ENCODE results near the gene LENEP.

Gene LENEP

DNA sequence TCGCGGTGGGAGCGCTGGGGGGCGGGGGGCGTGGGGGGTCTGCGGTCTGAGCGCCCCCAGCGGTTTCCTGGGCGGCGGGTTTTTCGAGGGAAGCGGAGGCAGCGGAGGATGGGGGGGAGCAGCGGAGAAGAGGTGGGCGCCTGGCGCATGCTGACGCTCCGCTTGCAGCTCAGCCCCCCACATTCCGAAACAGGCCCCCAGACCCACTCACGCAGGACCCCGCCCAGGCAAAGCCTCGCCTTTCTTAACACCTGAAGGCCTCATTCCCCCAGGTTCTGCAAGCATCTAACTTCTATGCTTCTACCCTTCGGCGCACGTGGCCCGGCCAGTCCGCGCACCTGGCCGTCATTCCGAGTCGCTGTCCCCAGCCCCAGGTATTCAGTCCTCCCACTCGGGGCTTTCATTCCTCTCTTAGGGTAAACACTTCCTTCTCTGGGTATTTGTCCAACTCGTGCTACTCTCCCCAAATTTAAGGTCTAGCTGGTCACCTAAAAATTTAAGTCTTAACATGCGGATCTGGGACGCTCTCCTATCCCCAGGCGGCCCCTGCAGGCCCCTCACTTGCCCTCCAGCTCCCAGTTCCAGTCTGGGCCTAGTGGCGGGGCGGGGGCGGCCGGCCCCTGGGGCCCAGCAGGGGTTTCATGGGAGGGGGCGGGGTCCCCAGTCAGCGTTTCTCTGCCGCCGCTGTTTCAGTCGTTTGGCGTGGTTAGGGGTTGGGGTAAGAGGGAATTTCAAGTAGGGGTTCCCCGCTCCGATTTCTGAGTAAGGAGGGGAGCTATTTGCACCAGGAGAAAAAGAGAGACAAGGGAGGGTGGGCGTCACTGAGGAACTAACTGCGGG, 6.4 kb downstream of the LENEP start:
- DNase-seq, result peak; percentile 61

DNA sequence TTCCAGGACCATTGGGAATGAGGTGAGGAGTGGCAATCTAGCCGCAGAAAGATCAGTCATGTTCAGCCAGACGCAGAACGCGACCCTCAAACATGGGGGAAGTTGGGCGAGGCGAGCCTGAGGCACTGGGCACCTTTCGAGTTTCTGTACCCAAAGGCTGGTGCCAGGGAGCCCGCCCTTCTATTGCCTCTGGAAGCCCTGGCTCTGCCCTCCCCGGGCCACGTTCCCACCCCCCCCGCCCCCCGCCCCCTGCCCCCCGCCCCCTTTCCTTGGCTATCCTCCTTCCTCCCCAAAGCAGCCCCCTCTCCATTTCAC, 7.0 kb downstream of the LENEP start:
- DNase-seq, result no peak

GRCh38 chr1:155000726-155001424, 7.5 kb downstream of the LENEP start:
- peak; percentile 75 for DNase-seq

- DNase-seq, result no peak
Observed at GRCh38 chr1:155001425-155001674, 8.0 kb downstream of the LENEP start.

DNA sequence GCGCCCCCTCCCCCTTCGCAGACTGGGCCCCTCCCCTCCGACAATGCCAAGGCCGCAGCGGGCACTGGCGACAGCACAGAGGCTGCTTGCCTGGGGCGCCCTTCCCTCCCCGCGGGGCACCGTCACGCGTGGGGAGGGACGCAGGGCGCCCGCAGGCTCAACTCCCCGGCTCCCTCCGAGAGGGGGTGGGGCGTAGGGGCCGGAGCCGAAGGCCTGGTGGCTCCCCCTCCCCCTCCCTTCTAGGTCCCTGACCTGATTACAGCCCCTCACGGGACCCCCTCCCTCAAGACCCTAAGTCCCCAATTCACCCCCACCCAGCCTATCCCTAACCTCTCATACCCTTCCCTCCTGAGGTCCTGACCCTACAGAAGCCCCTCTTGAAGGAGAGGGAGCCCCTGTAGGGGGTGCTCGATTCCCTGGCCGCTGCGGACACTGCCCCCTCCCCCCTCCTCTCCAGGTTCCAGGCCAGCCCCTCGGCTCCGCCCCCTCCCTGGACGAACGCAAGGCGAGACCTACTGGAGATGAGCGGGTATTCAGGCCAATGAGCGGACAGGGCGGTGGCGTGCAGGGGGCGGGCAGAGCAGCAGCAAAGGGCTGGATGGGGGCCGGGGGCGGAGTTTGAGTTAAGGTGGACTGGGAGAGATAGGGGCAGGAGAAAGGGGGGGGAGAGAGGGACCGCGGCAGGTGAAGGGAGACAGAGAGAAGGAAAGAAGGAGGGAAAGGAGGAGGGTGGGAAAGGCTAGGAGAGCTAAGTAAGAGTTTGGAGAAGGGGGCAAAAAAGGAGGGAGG, 8.5 kb downstream of the LENEP start:
- peak; percentile 96 for DNase-seq

GRCh38 chr1:155002464-155003226, 9.3 kb downstream of the LENEP start, which contains the start of gene ZBTB7B:
Gene ZBTB7B, plus strand, starts transcription at chr1:155002802. Its CDS starts 11,859 bp downstream, at chr1:155014661.
- DNase-seq, result no peak

DNA sequence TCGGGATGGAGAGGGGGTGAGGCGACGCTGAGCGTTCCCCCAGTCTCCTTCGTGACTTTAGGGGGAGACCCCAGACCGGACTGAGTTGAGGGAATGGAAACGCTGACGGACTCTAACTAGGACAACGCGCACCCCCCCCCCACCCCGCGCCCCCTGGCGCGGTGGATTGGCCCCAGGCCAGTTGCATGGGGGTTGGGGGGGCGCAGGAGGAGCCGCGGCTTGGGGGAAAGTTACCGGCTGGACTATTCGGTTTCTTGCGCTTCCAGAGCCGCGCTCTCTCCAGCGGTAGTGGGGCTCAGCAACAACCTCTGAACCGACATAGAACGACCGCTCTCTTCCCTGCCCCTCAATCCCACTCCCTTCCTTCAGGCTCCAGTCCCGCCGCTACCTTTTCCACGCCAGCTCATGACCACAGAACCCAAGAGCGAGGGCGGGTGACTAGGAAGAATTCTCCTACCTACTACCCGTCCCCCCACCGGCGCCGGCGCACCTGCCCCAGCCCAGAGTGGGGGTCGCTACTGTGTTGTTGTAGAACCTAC, 9.9 kb downstream of the LENEP start:
- DNase-seq, result no peak

- no peak for DNase-seq
Observed at GRCh38 chr1:155003766-155004351, 10.5 kb downstream of the LENEP start.

- no peak for DNase-seq
Observed at GRCh38 chr1:155004352-155005075, 11.1 kb downstream of the LENEP start.

DNA sequence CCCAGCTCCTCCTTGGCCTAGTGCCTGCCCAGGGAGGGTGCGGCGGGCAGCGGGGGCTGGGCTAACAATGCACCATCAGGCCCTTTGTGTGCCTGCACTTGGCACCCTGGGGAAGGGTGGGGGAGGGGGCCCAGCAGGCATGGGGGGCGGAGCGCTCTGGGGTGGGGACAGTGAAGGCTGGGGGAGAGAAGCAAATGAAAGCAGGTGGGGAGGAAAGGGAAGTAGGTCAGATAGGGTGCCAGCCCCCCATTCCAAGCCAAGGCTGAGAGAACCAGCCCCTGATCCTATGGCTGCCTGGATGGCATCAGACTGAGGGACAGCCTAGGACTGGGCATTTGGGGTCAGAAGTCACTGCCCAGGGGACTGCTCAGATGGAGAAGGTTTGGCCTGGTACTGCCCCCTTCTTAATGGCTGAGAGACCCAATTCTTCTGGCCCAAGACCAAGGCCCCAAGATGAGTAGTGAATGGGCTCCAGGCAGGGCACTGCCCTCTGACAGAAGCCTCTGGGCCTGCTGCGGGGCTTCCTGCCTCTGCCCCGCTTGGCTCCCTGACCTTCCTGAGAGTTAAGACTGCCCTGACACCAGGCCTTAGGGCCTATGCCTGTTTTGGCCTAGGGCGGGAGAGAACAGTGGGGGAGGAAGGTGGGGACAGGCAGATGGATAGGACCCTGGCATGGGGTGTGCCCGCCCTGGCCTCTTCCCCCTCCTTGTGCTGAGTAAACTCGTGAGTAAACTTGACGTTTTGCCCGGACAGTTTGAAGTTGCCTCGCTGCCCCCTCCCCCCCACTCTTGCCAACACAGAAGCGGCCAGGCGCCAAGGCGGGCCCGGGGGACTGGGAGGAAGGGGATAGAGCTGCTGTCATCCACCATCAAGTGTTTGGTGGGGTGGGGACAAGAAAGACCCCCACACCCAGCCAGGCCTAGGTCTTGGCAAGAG, 12.0 kb downstream of the LENEP start:
- DNase-seq, result no peak

DNA sequence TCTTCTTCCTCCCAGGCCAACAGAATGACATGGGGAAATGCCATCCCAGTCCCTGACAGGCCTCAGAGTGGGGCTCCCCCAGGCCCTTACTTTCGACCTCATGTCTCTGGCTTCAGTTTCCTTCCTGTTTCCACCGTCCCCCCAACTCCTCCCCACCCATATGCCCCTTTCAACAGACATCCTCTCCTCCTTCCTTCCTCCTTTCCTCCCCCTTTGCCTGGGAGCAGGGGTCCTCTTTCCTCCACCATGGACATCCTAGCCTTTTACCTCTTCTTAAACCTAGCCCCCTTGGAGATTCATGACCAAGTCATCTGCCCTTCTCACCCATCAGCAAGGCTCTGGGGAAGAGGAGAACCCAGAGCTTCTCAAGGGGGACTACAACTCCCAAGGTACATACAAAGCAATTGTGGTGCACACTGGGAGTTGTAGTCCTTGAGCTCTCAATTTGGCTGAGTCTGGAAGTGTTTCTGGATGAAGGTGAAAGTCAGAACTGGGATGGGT, 13.3 kb downstream of the LENEP start:
- no peak for DNase-seq

DNA sequence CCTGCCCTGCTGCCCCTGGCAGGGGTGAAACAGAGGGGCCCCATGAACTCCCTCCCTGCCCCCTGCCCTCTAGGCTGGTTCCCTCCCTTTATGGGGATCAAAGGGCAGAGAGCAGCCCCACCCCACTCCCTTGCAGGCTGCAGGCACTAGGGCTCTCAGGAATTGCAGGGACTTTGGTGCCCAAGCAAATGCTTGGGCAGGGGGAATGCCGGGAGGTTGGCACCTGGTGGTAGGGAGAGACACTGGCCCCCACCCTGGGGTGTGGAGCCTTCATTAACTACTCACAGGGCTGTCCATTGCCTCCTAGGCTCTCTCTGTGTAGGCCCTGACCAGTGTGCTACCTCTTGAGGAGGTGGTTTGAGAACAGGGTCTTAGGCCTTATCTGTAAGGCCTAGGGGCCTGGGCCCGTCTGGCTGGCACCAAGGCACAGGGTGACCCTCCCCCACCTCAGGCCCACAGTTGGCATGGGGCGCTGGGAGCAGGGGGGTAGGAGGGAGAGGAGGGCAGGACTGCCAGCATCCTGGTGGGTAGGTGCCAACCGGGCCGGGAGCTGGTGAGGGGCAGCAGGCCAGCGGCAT, 14.0 kb downstream of the LENEP start:
- DNase-seq, result no peak

DNA sequence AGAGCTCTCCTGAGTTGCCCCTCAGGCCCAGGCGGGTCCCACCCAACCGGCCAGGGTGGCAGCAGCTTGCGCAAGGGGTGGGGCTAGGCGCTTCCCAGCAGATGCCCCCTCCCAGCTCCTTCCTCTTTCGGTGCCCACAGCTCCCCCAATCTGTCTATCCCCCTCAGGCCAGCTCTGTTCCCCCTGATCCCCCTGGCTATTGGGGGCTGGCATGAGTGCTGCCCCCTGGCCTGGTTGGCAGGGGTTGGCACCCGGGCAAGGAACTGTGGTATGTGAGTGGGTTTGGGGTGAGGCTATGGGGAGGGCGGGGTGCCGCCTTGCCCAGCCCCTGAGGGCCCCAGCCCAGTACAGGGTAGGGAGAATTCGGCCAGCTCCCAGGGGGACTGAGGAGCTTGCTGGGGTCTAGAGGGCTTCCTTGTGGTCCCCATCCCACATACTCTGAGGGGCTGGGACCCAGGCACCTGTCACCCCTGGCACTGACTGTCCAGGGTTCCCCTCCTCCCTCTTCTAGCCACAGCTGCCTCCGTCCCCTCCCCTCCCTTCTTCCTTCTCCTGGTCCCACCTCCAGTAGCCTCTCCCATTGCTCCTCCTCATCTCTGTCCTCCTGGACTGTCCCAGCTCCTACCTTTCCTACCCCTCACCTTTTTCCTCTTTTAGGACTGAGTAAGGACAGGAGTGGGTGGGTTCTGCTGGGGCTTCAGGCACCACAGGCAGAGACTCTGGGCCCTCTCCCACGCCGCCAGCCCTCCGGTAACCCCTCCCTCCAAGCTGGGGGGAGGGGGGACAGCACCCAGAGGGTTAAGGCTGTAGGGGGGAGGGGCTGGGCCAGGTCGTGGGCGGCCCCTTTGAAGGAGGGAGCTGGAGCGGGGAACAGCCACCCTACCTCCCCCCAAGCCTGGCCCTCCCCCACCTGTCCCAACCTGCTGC, 14.9 kb downstream of the LENEP start:
- no peak for DNase-seq

DNA sequence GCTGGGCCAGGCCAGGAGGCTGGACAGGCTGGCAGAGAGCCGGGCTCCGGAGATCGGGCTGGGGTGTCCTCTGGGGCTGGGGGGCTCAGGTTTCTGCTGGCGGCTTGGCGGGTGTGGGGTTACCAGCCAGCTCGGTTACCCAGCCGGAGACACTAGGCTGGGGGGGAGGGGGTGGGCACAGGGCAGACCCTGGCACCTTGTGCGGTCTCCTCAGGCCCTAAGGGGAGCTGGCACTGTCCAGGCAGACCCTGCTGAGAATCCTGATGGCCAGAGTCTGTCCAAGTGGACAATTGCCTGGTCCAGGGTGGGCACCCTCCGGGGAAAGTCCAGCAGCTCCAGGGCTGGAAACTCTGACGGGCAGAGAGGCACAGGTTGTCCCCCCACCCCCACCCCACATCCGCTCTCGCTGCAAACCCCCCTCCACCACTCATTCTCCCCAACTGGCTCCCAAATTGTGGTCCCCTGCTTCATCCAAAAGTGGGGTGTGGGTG, 15.9 kb downstream of the LENEP start:
- DNase-seq, result no peak

DNA sequence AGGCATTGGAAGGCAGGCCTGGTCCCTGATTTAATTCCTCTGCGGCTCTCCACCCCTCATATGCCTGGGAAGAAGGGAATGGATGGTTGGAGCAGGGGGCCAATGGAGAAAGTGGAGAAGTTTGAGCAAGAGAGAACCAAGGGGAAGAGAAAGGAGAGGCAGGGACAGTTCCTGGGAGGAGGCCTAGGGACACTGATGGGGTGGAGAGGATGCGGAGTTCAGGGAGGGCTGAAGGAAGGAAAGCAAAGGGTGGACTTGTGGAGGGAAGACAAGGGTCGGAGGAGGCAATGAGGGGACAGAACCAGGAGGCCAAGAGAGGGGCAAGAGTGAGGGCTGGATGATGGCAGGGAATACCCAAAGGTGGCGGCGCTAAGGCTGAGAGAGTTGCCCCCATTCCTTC, 16.4 kb downstream of the LENEP start:
- no peak for DNase-seq

GRCh38 chr1:155010211-155010918, 17.0 kb downstream of the LENEP start:
- no peak for DNase-seq

DNA sequence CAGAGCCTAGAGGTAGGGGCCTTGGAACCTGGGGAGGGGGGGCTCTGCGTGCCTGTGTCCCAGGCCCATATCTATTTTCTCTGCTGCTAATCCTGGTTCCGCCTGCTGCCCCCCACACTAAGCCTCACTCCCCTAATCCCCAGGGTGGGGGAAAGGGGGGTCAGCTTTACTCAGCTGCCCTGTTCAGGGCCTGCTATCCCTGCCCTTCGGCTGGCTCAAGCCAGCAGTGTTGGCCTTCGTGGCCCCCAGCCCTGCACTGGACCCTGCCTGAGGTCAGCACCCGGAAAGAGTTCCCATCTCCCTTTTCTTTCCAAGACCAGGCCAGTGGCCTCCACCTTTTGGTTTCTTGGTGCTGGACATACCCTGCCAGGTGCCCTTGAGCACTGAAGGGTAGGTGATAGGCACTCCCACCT, 17.6 kb downstream of the LENEP start:
- DNase-seq, result no peak

DNA sequence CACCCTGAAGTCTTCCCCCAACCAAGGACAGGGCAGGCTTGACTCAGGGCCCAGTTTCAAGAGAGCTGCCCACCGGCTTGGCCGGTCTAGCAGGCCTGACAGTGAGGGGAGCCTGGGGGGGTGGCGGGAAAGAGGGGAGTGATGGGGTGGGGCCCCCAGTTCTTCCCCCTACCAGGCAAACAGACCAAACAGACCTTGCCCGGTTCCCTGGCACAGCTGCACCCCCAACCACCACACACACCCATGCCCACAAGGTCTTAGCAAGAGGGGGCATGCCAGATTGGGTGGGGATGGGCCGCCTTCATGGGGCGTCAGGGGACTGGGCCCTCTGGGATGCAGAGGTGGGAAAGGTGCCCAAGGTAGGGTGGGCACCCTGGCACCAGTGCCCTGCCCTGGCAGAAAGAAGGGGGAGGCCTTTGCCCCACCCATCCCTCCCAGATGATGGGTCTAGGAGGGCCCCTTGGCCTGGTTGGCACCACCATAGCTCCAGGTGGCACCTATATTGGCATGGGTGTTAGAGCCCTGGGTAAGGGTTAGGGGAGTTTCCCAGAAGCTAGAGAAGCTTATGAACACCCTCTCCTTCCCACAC, 18.1 kb downstream of the LENEP start:
- DNase-seq, result no peak
